HEK293T (cell line): ENCODE data around the gene ARMC9.

ENCODE experiments used
- CTCF ChIA-PET: fragments of 350-600 bp; formaldehyde crosslinking; extraction: SDS; loops from one replicate; lab custom pipeline; 2021; ENCODE audit warnings: antibody characterized with exemption, inconsistent platforms; lab: Yijun Ruan, JAX
- POLR2A ChIA-PET: fragments of 350-600 bp; formaldehyde crosslinking; extraction: SDS; loops from one replicate; lab custom pipeline; 2020; ENCODE audit warnings: antibody characterized with exemption, inconsistent platforms; lab: Yijun Ruan, JAX
- DNase-seq: peaks from one replicate; pipeline ENCODE4 v3.0.0; 2012; ENCODE audit warnings: mixed read lengths; ENCODE audit errors: extremely low spot score
- ARNT ChIP-seq: fragments of 450-650 bp; IDR thresholded peaks from 2 replicates; pipeline ENCODE4 v1.6.1; 2017; ENCODE audit warnings: mild to moderate bottlenecking
- BHLHE40 ChIP-seq: fragments of 450-650 bp; IDR thresholded peaks from 2 replicates; pipeline ENCODE4 v1.6.1; 2016; ENCODE audit warnings: mild to moderate bottlenecking, moderate library complexity, borderline replicate concordance
- CTBP1 ChIP-seq: fragments of 450-650 bp; IDR thresholded peaks from 2 replicates; pipeline ENCODE4 v1.6.1; 2016; ENCODE audit warnings: borderline replicate concordance
- ELF4 ChIP-seq: fragments of 450-650 bp; IDR thresholded peaks from 2 replicates; pipeline ENCODE4 v1.6.1; 2017; ENCODE audit warnings: antibody characterized with exemption
- FOXA1 ChIP-seq: fragments of 450-650 bp; IDR thresholded peaks from 2 replicates; pipeline ENCODE4 v1.6.1; 2016; ENCODE audit warnings: mild to moderate bottlenecking
- FOXK2 ChIP-seq: fragments of 450-650 bp; IDR thresholded peaks from 2 replicates; pipeline ENCODE4 v1.6.1; 2016; ENCODE audit warnings: mild to moderate bottlenecking
- FOXM1 ChIP-seq: fragments of 450-650 bp; IDR thresholded peaks from 2 replicates; pipeline ENCODE4 v1.6.1; 2017; ENCODE audit warnings: mild to moderate bottlenecking, borderline replicate concordance
- HDGF ChIP-seq: fragments of 450-650 bp; IDR thresholded peaks from 2 replicates; pipeline ENCODE4 v1.6.1; 2017; ENCODE audit warnings: antibody characterized with exemption, borderline replicate concordance
- L3MBTL2 ChIP-seq: fragments of 450-650 bp; conservative IDR thresholded peaks from 2 replicates; pipeline ENCODE4 v1.6.1; 2016; ENCODE audit warnings: mild to moderate bottlenecking
- LEF1 ChIP-seq: fragments of 450-650 bp; IDR thresholded peaks from 2 replicates; pipeline ENCODE4 v1.6.1; 2017; ENCODE audit warnings: mild to moderate bottlenecking, borderline replicate concordance
- NFRKB ChIP-seq: fragments of 450-650 bp; IDR thresholded peaks from 2 replicates; pipeline ENCODE4 v1.6.1; 2016; ENCODE audit warnings: mild to moderate bottlenecking, moderate library complexity
- PKNOX1 ChIP-seq: fragments of 450-650 bp; IDR thresholded peaks from 2 replicates; pipeline ENCODE4 v1.6.1; 2016
- SP1 ChIP-seq: fragments of 450-650 bp; IDR thresholded peaks from 2 replicates; pipeline ENCODE4 v1.6.1; 2017
- SUZ12 ChIP-seq: fragments of 450-650 bp; IDR thresholded peaks from 2 replicates; pipeline ENCODE4 v1.6.1; 2016; ENCODE audit warnings: mild to moderate bottlenecking
- TARDBP ChIP-seq: fragments of 450-650 bp; IDR thresholded peaks from 2 replicates; pipeline ENCODE4 v1.6.1; 2016
- ZNF384 ChIP-seq: fragments of 450-650 bp; IDR thresholded peaks from 2 replicates; pipeline ENCODE4 v1.6.1; 2016

The ARMC9 gene

GRCh38 chr2:231384970-231385369, 186.5 kb downstream of the ARMC9 start:
- no peak for DNase-seq
- ChIA-PET CTCF (no interaction called here), POLR2A (no interaction called here)
- TF ChIP-seq SP1, result no peak
- no peak for TF ChIP-seq FOXM1
- TF ChIP-seq LEF1, result no peak
- TF ChIP-seq FOXA1, result no peak
- TF ChIP-seq TARDBP, result no peak
- no peak for TF ChIP-seq ELF4
- no peak for TF ChIP-seq ARNT
- TF ChIP-seq SUZ12, result no peak
- no peak for TF ChIP-seq L3MBTL2
- TF ChIP-seq HDGF, result no peak

GRCh38 chr2:231385429-231385828, 187.0 kb downstream of the ARMC9 start:
- POLR2A ChIA-PET, result no interaction called here
- CTCF ChIA-PET, result no interaction called here
- TF ChIP-seq L3MBTL2, result no peak
- TF ChIP-seq ARNT, result no peak
- TF ChIP-seq SP1, result no peak
- TF ChIP-seq FOXM1, result no peak
- no peak for TF ChIP-seq LEF1
- no peak for TF ChIP-seq ZNF384
- TF ChIP-seq FOXA1, result no peak
- no peak for TF ChIP-seq BHLHE40
- TF ChIP-seq PKNOX1, result no peak
- DNase-seq, result no peak

GRCh38 chr2:231386446-231386845, 188.0 kb downstream of the ARMC9 start:
- POLR2A ChIA-PET, result no interaction called here
- no peak for DNase-seq

GRCh38 chr2:231387904-231388724, 189.7 kb downstream of the ARMC9 start:
- CTCF ChIA-PET, result interaction anchor here (0.6 kb wide), 1 partner anchor 127 kb away, joined by 3 read pairs; no protein-coding TSS in a partner anchor

More at GRCh38 chr2:231386446-231386845, 188.0 kb downstream of the ARMC9 start:
- CTCF ChIA-PET, result no interaction called here
- TF ChIP-seq SP1, result no peak

GRCh38 chr2:231388725-231389346, 190.4 kb downstream of the ARMC9 start:
- no peak for TF ChIP-seq ELF4
- no peak for TF ChIP-seq FOXK2
- no peak for TF ChIP-seq SUZ12
- TF ChIP-seq FOXA1, result no peak
- TF ChIP-seq ARNT, result no peak
- TF ChIP-seq SP1, result no peak
- no peak for TF ChIP-seq ZNF384
- no peak for TF ChIP-seq PKNOX1
- no peak for TF ChIP-seq NFRKB
- TF ChIP-seq FOXM1, result no peak
- no peak for TF ChIP-seq HDGF
- TF ChIP-seq CTBP1, result no peak
- no peak for TF ChIP-seq LEF1
- no peak for TF ChIP-seq BHLHE40
- no peak for TF ChIP-seq L3MBTL2
- TF ChIP-seq TARDBP, result no peak
- POLR2A ChIA-PET, result no interaction called here
- CTCF ChIA-PET, result no interaction called here
- DNase-seq, result no peak

More at GRCh38 chr2:231387904-231388724, 189.7 kb downstream of the ARMC9 start:
- no peak for DNase-seq
- POLR2A ChIA-PET, result no interaction called here
- TF ChIP-seq CTBP1, result no peak
- TF ChIP-seq HDGF, result no peak
- TF ChIP-seq SP1, result no peak
- no peak for TF ChIP-seq NFRKB
- TF ChIP-seq SUZ12, result no peak
- no peak for TF ChIP-seq PKNOX1
- TF ChIP-seq FOXK2, result no peak
- TF ChIP-seq ELF4, result no peak
- TF ChIP-seq L3MBTL2, result no peak
- TF ChIP-seq TARDBP, result no peak
- no peak for TF ChIP-seq FOXM1
- TF ChIP-seq ARNT, result no peak
- no peak for TF ChIP-seq BHLHE40
- no peak for TF ChIP-seq ZNF384
- no peak for TF ChIP-seq FOXA1
- no peak for TF ChIP-seq LEF1

DNA sequence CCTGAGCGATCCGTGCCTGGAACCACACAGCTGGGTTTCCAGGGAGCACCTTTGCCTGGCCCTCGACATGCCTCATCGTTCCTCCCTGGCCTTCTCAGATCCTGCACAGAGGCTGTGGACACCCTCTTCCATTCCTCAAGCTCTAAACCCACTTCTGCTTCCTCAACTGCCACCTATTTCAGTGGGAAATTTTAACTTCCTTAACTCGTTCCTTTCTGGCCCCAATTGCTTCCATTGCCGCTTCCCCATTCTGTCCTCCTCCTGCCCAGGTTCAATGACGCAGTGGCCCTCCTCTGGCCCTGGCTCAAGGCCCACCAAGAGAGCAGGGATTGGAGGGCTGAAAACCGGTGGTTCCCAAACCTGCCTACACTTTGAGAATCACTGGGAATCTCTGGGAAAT, 192.2 kb downstream of the ARMC9 start:
- POLR2A ChIA-PET, result no interaction called here
- CTCF ChIA-PET, result no interaction called here
- DNase-seq, result no peak

More for the DNA sequence above, 192.2 kb downstream of the ARMC9 start:
- no peak for TF ChIP-seq PKNOX1
